Measurements from ENCODE around the gene SLC6A19. TPM values are rescaled to one million over a fixed set of nuclear protein-coding genes. Genes with fewer than 3 reads are reported as not detected.

Gene SLC6A19
- total and polyA plus RNA-seq, 2 of the 4 experiments (the other 2 are of a cell fraction): not detected

- H3K9me1 ChIP-seq (ENCODE audit: insufficient read depth, low read length): no peaks in the 10 kb centered on the region
- dilution Hi-C loops (cut with HindIII; ENCODE audit: low sequenced_read_pairs, unreplicated experiment) (no loop called here), intact Hi-C loops (cut with micrococcal nuclease) (no loop called here), in situ Hi-C loops (cut with MboI; ENCODE audit: low sequenced_read_pairs) (loop anchor here (10.0 kb wide), 1 partner anchor 237 kb away; no protein-coding TSS in a partner anchor)
- POLR2A ChIA-PET (ENCODE audit: unreplicated experiment): no interaction called here
- H3K14ac ChIP-seq (replicated peaks; ENCODE audit: low read depth, low read length): no peak overlapping the region
- WGBS, 2 experiments (ENCODE audit: extremely low coverage in 2 of 2, insufficient read length in 1 of 2): 54% methylated on average over 11 of the region's 15 CpGs; no CpG with 5 or more reads in 1 of the 2 experiments
- no peaks in the 10 kb centered on the region for H3K36me3 ChIP-seq (ENCODE audit: control insufficient read depth, insufficient read depth, low read length)
- 0 out of 2 replicates have a peak, but pooled peaks cover 4% of the 10 kb centered on the region for H4K20me1 ChIP-seq (ENCODE audit: insufficient read depth, low read length)
- H3K9me3 ChIP-seq (ENCODE audit: control insufficient read depth, insufficient read depth, low read length): peaks cover 2% of the 10 kb centered on the region; the same call in 1 of the 2 replicates
- BruUV-seq (replicated peaks): no TSS peak
- ATAC-seq (ENCODE audit: low read depth) (no peak), DNase-seq (peak; percentile 33)
- no peak overlapping the region for H3K27ac ChIP-seq (ENCODE audit: insufficient read depth, low read length)
- H4K5ac ChIP-seq (ENCODE audit: low read depth, low read length): no peak overlapping the region
- no peak overlapping the region for H2BK120ac ChIP-seq (ENCODE audit: low read depth, low read length)
- no peak overlapping the region for H2BK15ac ChIP-seq (ENCODE audit: low read depth, low read length)
- H2BK5ac ChIP-seq (ENCODE audit: low read depth, low read length, poor library complexity, severe bottlenecking): no peak overlapping the region
- TF ChIP-seq BHLHE40 (IDR thresholded peaks at IDR 0.05; ENCODE audit: low read depth, low read length): peak; percentile 77
- no peak for TF ChIP-seq ELK1 (IDR thresholded peaks at IDR 0.05; ENCODE audit: borderline replicate concordance, low read depth, low read length)
- H2AFZ ChIP-seq (replicated peaks; ENCODE audit: low read length, poor library complexity): peak overlapping the region; percentile 5
- no peak overlapping the region for H3K4me2 ChIP-seq (ENCODE audit: low read depth, low read length)
- H3K18ac ChIP-seq (ENCODE audit: low read depth, low read length): no peak overlapping the region
- no peak overlapping the region for H4K8ac ChIP-seq (ENCODE audit: low read depth in 2 of 2, low read length in 2 of 2)
- H3K23ac ChIP-seq (ENCODE audit: low read depth, low read length): no peak overlapping the region
- CTCF ChIA-PET: interaction anchor here (2.3 kb wide), 1 partner anchor 474 kb away, joined by 6 read pairs; no protein-coding TSS in a partner anchor
- H4K91ac ChIP-seq (ENCODE audit: insufficient read depth, low read depth, low read length): no peak overlapping the region
- no peak overlapping the region for H3K9ac ChIP-seq (ENCODE audit: low read depth, low read length)
- peaks cover 2% of the 10 kb centered on the region; the same call in 1 of the 2 replicates for H3K4me1 ChIP-seq (ENCODE audit: control insufficient read depth, insufficient read depth, low read length)
- no peak overlapping the region for H3K4me3 ChIP-seq (ENCODE audit: insufficient read depth, low read depth, low read length)
- no peak overlapping the region for H3K56ac ChIP-seq (ENCODE audit: extremely low read depth, insufficient read depth, low read length)
- no peak overlapping the region for H2AK9ac ChIP-seq (replicated peaks; ENCODE audit: low read depth, low read length, poor library complexity)
- H3K4ac ChIP-seq (ENCODE audit: low read depth, low read length): no peak overlapping the region
- no peak overlapping the region for H2BK20ac ChIP-seq (ENCODE audit: low read depth, low read length)
- H3K79me1 ChIP-seq (ENCODE audit: low read depth in 1 of 2, low read length in 2 of 2): no peaks in the 10 kb centered on the region
- H2AK5ac ChIP-seq (ENCODE audit: low read depth, low read length): no peak overlapping the region
- peaks cover 2% of the 10 kb centered on the region; the same call in 1 of the 2 replicates for H3K27me3 ChIP-seq (ENCODE audit: control insufficient read depth, insufficient read depth, low read length)
Observed at GRCh38 chr5:1171340-1171941, 30.0 kb upstream of the SLC6A19 start.

All from IMR-90 (cell line).